ENCODE data around the gene RASAL2.
"Not testable (repeated sequence)": the region's sequence is repeated elsewhere in the genome, so short reads cannot be mapped to it uniquely, and the experiment has no call there.

Gene RASAL2

GRCh38 chr1:178168536-178168935 is 74.6 kb downstream of the RASAL2 start:
- DNase-seq = no peak

GRCh38 chr1:178169649-178170048 is 75.7 kb downstream of the RASAL2 start:
- DNase-seq = no peak

GRCh38 chr1:178172939-178173338 is 79.0 kb downstream of the RASAL2 start:
- no peak for DNase-seq

DNA sequence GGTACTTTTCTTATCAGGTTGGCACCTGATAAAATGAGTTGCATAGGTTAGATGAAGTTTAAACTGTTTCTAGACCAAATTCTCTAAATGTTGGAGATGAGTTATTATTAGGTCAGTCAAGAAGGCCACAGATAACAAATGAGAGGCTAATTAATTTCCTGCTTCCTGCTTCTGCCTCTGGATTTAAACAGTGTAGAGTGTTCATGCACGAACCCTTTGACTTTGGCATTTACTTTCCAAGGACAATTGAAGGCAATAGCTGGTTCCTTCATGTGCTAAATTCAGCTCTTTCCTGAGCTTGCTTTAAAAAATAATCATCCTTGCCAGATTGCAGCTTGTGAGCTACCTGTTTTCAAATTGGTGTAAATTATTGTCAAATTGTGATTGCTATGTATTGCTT is 80.6 kb downstream of the RASAL2 start:
- no peak for DNase-seq

GRCh38 chr1:178180405-178180804 is 86.5 kb downstream of the RASAL2 start:
- DNase-seq = no peak

GRCh38 chr1:178183796-178184195 is 89.9 kb downstream of the RASAL2 start:
- no peak for DNase-seq

- no peak for DNase-seq
These were observed 94.4 kb downstream of the RASAL2 start for GRCh38 chr1:178188306-178188705.

DNA sequence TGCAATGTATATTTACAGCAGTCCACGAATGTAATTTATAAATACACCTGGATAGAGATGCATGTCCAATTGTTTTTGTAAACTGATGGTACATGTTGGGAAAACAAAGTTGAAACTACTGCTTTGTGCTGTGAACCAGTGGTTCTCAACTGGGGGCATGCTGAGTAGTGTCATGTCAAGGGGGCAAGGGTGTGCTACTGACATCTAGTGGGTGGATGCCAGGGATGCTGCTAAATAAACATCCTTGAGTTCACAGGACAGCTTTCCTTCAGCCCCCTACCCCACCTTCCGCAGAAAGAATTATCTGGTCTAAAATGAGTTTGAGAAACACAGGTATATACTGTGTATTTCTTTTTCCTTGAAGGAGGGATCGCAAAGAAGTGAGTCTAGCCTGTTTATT is 95.9 kb downstream of the RASAL2 start:
- no peak for DNase-seq

GRCh38 chr1:178190881-178191280 is 97.0 kb downstream of the RASAL2 start:
- DNase-seq = no peak

DNA sequence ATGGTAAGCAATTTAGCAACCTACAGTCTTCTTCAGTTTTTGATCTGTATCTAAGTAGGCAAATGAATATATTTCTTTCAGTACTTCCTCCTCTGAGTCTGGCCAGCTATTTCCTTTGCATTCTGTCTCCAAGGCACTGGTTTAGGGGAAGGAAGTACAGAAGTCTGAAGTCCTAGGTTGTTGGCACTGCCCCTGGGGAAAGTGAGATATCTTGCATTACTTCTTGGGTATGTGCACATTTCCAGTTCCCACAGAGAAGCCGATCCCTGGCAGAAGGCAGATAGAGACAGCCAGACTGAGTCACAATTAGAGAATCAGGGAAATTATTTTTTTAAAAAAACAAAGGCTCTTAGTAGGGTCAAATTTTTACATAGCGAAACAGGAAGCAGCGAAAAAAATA is 98.8 kb downstream of the RASAL2 start:
- DNase-seq = no peak

DNA sequence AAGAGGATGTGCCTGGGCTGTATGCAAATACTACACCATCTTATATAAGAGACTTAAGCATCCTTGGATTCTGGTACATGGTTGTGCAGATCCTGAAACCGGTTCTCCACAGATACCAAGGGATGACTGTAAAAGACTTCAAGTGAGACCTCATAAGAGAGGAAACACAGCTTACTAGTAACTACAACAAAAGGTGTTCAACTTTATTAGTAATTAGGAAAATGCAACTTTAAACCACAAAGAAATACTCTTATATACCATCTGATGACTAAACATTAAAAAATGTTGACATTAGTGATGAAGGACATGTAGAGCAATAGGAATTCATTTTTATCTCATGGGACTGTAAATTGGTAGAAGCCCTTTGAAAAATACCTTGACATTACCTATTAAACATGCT is 102.7 kb downstream of the RASAL2 start:
- no peak for DNase-seq

- not testable (repeated sequence) for DNase-seq
These were observed 108.2 kb downstream of the RASAL2 start for GRCh38 chr1:178202095-178202494.

DNA sequence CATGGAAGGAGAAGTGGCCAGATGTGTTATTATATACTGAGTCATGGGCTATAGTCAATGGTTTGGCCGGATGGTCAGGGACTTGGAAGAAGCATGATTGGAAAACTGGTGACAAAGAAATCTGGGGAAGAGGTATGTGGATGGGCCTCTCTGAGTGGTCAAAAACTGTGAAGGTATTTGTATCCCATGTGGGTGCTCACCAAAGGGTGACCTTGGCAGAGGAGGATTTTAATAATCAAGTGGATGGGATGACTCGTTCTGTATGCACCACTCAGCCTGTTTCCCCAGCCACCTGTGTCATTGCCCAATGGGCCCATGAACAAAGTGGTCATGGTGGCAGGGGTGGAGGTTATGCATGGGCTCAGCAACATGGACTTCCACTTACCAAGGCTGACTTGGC is 108.6 kb downstream of the RASAL2 start:
- not testable (repeated sequence) for DNase-seq

DNA sequence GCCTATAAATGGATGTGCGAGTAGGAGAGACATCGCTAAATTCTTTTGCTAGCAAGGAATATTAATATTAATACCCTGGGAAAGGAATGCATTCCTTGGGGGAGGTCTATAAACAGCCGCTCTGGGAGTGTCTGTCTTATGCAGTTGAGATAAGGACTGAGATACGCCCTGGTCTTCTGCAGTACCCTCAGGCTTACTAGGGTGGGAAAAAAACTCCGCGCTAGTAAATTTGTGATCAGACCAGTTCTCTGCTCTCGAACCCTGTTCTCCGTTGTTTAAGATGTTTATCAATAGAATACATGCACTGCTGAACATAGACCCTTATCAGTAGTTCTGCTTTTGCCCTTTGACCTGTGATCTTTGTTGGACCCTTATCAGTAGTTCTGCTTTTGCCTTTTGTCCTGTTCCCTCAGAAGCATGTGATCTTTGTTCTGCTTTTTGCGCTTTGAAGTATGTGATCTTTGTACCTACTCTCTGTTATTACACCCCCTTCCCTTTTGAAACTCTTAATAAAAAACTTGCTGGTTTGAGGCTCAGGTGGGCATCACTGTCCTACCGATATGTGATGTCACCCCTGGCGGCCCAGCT is 114.5 kb downstream of the RASAL2 start:
- not testable (repeated sequence) for DNase-seq

DNA sequence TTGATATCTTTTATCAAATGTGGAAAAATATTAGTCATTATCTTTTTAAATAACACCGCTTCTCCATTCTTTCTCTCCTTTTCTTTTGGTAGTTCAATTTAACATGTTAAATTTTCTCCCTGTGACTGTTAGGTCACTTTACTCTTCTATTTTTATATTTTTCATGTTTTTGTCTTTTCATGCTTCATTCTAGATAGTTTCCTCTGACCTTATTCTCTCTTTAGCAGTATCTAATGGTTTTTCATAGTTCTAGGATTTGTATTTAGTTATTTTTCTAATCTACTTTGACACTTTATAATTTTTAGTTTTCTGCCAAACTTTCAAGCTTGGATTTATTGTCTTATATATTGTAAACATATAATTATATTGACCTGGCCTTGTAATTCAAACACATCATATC is 116.0 kb downstream of the RASAL2 start:
- no peak for DNase-seq

- DNase-seq = no peak
These were observed 124.6 kb downstream of the RASAL2 start for GRCh38 chr1:178218550-178218949.

DNA sequence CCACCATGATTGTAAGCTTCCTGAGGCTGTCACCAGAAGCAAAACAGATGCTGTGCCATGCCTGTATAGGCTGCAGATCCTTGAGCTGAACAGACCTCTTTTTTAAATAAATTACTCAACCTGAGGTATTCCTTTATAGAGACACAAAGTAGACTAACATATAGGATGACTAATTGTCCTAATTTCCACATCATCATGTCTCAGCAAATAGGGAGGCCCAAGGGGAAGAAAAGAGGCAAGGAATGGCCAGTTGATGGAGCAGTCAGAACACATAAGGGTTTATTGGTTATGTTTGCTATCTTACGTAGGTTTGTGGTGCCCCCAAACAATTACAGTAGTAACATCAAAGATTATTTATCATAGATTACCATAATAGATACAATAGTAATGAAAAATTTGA is 126.2 kb downstream of the RASAL2 start:
- DNase-seq = no peak

- no peak for DNase-seq
These were observed 129.4 kb downstream of the RASAL2 start for GRCh38 chr1:178223289-178223688.

- no peak for DNase-seq
These were observed 130.5 kb downstream of the RASAL2 start for GRCh38 chr1:178224358-178224757.

- DNase-seq = no peak
These were observed 137.0 kb downstream of the RASAL2 start for GRCh38 chr1:178230881-178231409.

DNA sequence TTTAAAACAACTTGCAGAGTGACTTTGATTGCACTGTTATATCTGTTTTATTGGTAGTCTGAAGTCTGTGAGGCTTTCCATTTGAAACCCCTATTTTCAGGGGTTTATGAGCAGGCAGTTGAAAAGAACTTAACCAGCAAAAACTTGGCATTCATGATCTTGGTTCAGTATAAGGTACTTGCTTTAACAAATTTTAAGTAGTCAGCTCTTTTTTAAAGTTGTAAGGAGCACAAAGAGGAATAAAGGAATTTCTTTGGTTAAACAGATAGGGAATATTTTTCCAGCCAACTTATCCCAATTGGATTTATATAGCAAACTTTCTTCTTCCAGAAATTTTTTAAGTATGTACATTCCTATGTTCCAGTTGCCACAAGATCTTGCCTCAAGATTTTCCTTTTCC is 138.2 kb downstream of the RASAL2 start:
- no peak for DNase-seq

DNA sequence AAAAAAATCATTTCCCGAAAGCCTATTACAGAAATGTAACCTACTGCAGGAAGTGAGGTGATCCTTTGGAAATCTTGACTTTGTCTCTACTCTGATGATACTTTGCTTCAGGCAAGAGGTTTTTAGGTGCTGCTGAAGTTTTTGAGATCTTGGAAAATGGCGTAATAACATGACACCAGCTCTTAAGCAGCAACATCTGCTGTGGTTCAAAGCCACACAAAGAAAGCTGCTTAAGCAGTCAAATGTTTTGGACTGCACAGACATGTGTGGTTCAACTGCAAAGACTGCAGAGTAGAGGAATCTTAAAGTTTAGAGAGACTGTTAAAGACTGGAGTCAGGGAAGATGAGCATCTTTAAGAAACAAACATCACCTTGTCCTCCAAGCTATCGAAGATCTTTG is 139.0 kb downstream of the RASAL2 start:
- no peak for DNase-seq

DNA sequence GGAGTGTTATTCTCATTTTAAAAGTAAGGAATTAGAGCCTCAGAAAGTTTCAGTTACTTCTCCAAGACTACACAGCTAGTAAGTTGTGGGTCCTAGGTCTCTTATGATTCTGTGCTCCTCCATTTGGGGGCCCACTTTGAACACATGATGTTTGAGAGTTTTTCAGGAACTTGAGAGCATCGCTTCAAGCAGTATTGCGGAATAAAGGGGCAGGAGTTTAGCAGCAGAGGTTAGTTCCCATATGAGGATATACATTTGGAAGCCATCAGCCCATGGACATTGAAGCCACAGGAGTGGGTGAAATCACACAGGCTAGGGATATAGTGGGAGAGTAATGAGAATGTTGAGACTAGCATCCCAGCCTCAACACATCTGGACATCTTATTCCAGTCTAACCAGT is 143.2 kb downstream of the RASAL2 start:
- DNase-seq = no peak

DNA sequence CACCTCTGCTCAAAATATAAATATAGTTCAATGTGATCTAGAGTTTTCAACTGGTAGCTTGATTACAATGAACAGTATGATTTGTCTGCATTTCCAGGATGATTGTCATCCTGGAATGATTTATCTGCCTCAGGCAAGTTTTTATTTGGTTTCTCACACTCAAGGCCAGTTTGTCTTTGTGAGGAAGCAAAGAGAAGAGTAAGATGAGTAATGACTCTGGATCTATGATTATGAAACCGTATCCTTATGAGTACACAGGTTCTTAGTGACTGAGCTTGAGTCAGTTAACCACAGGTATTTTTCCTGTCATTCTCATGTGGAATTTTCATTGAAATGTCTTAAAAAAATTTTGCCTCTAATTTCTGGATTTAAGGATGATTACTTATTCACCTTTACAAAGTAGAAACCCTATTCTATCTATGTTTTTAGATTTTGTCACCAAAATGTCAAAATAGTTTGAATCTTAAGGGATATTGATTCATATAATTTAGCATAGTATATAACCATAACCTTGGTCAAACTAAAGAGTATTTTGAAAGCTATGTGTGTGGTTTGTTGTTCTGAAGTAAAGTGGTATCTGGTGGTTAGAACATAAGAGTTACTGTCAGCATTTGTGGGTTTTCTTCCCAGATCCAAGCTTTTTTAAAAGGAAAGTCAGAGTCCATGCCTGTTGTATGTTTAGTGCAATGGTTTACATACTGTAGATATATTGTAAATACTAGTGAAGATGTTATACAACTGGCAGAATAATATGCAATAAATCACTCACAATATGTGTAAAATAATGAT is 145.0 kb downstream of the RASAL2 start:
- DNase-seq = no peak

- DNase-seq = no peak
These were observed 147.2 kb downstream of the RASAL2 start for GRCh38 chr1:178241057-178241456.

Measured in activated T-cell treated with anti-CD3 and anti-CD28 coated beads, Interleukin-2, amount 50 U/mL, for 48 hours (primary cell).